Measurements from ENCODE around the gene FAM78A.

DNA sequence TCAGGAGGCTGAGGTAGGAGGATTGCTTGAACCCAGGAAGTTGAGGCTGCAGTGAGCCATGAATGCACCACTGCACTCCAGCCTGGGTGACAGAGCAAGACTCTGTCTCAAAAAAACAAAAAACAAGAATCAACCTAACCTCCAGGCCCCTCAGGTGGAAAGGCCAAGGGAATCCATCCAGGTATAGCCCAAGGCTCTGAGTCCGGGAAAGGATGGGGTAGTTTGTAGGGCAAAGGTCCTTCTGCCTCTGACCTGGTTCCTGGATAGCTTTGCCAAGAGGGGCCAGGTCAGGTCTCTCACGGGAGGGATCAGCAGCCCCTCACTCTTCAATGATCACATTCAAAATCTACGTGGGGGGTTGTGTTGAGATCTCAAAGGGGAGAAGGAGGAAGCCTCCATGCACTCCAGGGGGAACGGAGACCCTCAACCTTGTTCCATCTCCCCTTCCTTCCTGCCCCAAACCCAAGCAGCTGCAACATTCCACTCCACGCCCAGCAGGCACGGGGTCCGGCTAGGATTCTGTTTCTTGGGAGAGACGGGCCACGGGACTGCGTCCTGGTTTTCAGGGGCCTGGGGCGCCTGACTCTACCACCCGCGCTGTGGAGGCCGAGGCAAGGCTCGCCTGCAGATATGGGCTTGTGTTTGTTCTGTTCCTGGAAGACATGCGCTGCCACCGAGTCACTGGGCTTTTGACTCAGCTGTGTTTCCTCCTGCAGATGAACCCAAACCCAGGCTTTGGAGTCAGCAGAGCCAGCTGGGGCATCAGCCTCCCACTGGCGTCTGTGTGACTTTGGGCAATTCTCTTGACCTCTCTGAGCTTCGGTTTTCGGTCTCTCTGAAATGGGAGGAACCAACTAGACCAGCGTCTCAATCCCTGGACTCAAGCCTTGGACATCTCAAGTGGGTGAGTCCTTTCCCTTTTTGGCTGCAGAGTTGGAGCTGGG lies 48.7 kb upstream of the FAM78A start:
- TF ChIP-seq, protein P1, sequence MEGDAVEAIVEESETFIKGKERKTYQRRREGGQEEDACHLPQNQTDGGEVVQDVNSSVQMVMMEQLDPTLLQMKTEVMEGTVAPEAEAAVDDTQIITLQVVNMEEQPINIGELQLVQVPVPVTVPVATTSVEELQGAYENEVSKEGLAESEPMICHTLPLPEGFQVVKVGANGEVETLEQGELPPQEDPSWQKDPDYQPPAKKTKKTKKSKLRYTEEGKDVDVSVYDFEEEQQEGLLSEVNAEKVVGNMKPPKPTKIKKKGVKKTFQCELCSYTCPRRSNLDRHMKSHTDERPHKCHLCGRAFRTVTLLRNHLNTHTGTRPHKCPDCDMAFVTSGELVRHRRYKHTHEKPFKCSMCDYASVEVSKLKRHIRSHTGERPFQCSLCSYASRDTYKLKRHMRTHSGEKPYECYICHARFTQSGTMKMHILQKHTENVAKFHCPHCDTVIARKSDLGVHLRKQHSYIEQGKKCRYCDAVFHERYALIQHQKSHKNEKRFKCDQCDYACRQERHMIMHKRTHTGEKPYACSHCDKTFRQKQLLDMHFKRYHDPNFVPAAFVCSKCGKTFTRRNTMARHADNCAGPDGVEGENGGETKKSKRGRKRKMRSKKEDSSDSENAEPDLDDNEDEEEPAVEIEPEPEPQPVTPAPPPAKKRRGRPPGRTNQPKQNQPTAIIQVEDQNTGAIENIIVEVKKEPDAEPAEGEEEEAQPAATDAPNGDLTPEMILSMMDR (IDR thresholded peaks at IDR 0.05): no peak
- no peak for TF ChIP-seq ZSCAN18 (CRISPR knock-in tag; IDR thresholded peaks at IDR 0.05)
